A673 (cell line): Measurements from ENCODE around the gene PELI2. TPM values are rescaled to one million over a fixed set of nuclear protein-coding genes. Genes with fewer than 3 reads are reported as not detected.

ENCODE experiments used
- BruUV-seq: library from RNA; stranded (reverse); fragments of 400-500 nt; replicated peaks from 2 replicates; lab custom pipeline; 2021; lab: Mats Ljungman, UMichigan
- CTCF ChIA-PET: fragments of 300-600 bp; sonication (Branson Sonifier 250); formaldehyde crosslinking; loops from one replicate; lab custom pipeline; 2022; ENCODE audit warnings: antibody characterized with exemption; lab: Charles Lee
- POLR2A ChIA-PET: fragments of 300-600 bp; sonication (Branson Sonifier 250); formaldehyde crosslinking; loops from one replicate; lab custom pipeline; 2022; ENCODE audit warnings: antibody characterized with exemption; ENCODE audit not compliant: low non-redundant PET; lab: Charles Lee
- DNase-seq: peaks from one replicate; pipeline ENCODE4 v3.0.0-alpha.2; 2015; ENCODE audit warnings: low spot score
- H3K27ac ChIP-seq: fragments of 200-600 bp; sonication (generic); 2 replicates; pipeline ENCODE4 v1.5.1; 2016; ENCODE audit warnings: mixed run types, low read depth, mild to moderate bottlenecking, mixed read lengths, antibody characterized with exemption, low read length; ENCODE audit not compliant: poor library complexity, severe bottlenecking
- H3K27me3 ChIP-seq: fragments of 200-600 bp; sonication (generic); replicated peaks from 2 replicates; pipeline ENCODE4 v1.6.1; 2017; ENCODE audit warnings: mixed run types, low read depth, mild to moderate bottlenecking, mixed read lengths, antibody characterized with exemption, low read length; ENCODE audit not compliant: insufficient read depth, poor library complexity
- H3K36me3 ChIP-seq: fragments of 200-600 bp; sonication (generic); 2 replicates; pipeline ENCODE4 v1.6.1; 2016; ENCODE audit warnings: mixed run types, mild to moderate bottlenecking, mixed read lengths, antibody characterized with exemption, low read length; ENCODE audit not compliant: insufficient read depth, poor library complexity, severe bottlenecking
- H3K4me1 ChIP-seq: fragments of 200-600 bp; sonication (generic); 2 replicates; pipeline ENCODE4 v1.6.1; 2017; ENCODE audit warnings: mixed run types, mild to moderate bottlenecking, mixed read lengths, antibody characterized with exemption, low read length; ENCODE audit not compliant: insufficient read depth, poor library complexity, severe bottlenecking
- H3K4me3 ChIP-seq: fragments of 200-600 bp; sonication (generic); 2 replicates; pipeline ENCODE4 v1.5.1; 2016; ENCODE audit warnings: low read depth, mixed run types, mild to moderate bottlenecking, mixed read lengths, low read length; ENCODE audit not compliant: poor library complexity, severe bottlenecking
- H3K9me3 ChIP-seq: fragments of 200-600 bp; sonication (generic); 2 replicates; pipeline ENCODE4 v1.6.1; 2016; ENCODE audit warnings: mixed run types, low read depth, mild to moderate bottlenecking, mixed read lengths, antibody characterized with exemption, low read length; ENCODE audit not compliant: poor library complexity, severe bottlenecking
- EZH2 ChIP-seq: fragments of 200-600 bp; sonication (generic); IDR thresholded peaks from 2 replicates; pipeline ENCODE4 v1.6.1; 2017; ENCODE audit warnings: borderline replicate concordance, low read depth, mild to moderate bottlenecking, mixed read lengths, antibody characterized with exemption, low read length; ENCODE audit not compliant: poor library complexity, severe bottlenecking
- intact Hi-C: fragments of 100-400 bp; cut with micrococcal nuclease; formaldehyde crosslinking; loops from one replicate; pipeline ENCODE4 v1.10.0; 2022; ENCODE audit not compliant: unreplicated experiment
- total RNA-seq: library from RNA; stranded (reverse); gene quantifications from 2 replicates; pipeline ENCODE4 v1.2.3, GENCODE V29; 2021
- TF ChIP-seq, protein P1 (sequence below): fragments of 300-800, 200-600 bp; sonication (generic); conservative IDR thresholded peaks from 2 replicates; pipeline ENCODE4 v1.5.1; 2017; ENCODE audit warnings: low read depth, mild to moderate bottlenecking, antibody characterized with exemption, low read length, moderate library complexity, mixed read lengths

Gene PELI2
- total RNA-seq, 1 experiment from 2014 or later: 5.5 TPM

DNA sequence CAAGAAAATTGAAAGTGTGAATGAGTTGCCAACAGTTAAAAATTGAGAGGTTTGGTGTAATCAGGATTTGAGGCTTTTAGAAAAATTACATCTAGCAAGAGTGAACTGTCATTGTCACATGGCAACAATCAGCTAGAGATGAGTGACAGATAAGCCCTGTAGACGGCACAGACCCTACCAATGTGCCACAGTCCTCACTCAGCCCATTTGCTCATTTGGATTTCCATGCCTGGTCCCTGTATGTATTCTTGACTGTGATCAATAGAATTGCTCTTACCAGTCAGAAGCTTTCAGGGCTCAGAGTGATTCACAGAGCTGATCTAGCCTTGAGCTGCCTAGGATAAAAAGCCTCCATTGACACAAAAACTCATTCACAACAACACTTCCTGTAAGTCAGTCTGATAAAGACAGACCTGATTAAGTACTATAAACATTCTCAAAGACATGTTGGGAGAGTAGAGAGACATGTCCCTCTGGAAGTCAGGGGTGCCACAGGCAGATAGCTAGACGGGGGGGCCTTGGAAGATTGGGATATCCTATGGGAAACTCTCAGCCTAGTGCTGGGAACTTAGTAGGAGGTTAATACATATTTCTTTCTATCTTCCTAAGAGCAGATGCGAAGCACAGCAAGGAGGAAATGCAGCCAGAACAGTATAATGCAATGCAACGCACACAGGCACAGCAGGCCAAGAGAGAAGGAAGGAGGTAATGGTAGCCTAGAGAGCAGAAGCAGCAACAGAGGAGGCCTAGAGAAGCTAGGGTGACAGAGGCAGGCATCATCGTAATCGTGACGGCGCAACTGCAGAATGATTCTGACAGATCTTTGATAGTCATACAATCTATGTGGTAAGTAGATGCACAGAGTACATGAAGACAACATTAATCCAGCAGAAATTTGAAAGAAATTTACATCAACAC is 2.0 kb upstream of the PELI2 start:
- peaks cover 39% of the 10 kb centered on the region for H3K27me3 ChIP-seq
- H3K4me3 ChIP-seq: no peak overlapping the region
- intact Hi-C loops: loop anchor here (5.0 to 10.0 kb wide), 2 partner anchors 229 to 399 kb away; no protein-coding TSS in a partner anchor
- ChIA-PET CTCF (no interaction called here), POLR2A (no interaction called here)
- TF ChIP-seq EZH2: no peak
- TF ChIP-seq, protein P1, sequence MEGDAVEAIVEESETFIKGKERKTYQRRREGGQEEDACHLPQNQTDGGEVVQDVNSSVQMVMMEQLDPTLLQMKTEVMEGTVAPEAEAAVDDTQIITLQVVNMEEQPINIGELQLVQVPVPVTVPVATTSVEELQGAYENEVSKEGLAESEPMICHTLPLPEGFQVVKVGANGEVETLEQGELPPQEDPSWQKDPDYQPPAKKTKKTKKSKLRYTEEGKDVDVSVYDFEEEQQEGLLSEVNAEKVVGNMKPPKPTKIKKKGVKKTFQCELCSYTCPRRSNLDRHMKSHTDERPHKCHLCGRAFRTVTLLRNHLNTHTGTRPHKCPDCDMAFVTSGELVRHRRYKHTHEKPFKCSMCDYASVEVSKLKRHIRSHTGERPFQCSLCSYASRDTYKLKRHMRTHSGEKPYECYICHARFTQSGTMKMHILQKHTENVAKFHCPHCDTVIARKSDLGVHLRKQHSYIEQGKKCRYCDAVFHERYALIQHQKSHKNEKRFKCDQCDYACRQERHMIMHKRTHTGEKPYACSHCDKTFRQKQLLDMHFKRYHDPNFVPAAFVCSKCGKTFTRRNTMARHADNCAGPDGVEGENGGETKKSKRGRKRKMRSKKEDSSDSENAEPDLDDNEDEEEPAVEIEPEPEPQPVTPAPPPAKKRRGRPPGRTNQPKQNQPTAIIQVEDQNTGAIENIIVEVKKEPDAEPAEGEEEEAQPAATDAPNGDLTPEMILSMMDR: no peak
- peaks cover 12% of the 10 kb centered on the region for H3K4me1 ChIP-seq
- H3K36me3 ChIP-seq: no peaks in the 10 kb centered on the region
- no peaks in the 10 kb centered on the region for H3K9me3 ChIP-seq
- no peak for DNase-seq
- no peak overlapping the region for H3K27ac ChIP-seq
- no TSS peak for BruUV-seq

DNA sequence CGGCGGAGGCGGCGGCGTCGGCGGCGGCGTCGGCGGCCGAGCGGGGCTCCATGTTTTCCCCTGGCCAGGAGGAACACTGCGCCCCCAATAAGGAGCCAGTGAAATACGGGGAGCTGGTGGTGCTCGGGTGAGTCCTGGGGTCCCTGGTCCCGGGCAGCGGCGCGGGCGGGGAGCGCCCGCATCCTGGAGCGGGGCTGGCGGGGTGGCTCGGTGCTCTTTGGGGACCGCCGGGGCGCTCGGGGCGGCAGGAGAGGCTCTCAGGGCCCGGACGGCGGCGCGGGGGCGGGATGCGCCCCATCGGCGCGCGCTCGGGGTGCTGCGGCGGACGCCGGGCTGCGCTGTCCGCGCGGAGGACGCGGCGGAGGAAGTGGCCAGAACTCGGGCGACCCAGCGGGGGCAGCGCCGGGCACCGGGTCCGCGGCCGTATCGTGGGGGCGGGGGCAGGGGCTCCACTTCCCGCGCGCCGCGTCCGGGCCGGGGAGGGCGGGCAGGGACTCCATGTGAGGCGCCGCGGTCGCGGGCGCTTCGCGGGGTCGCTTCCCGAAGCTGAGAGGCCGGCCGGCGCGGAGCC is 485 bp downstream of the PELI2 start:
- Histone ChIP-seq H3K9me3 (no peaks in the 10 kb centered on the region), H3K4me1 (peaks cover 12% of the 10 kb centered on the region), H3K27ac (peak overlapping the region; percentile 69), H3K27me3 (peaks cover 34% of the 10 kb centered on the region), H3K4me3 (peak overlapping the region; percentile 86), H3K36me3 (no peaks in the 10 kb centered on the region)
- intact Hi-C loops: loop anchor here (5.0 to 10.0 kb wide), 2 partner anchors 226 to 401 kb away; no protein-coding TSS in a partner anchor
- CTCF ChIA-PET: interaction anchor here (1.4 kb wide), 1 partner anchor 386 kb away, joined by 4 read pairs; no protein-coding TSS in a partner anchor
- POLR2A ChIA-PET: no interaction called here
- no peak for DNase-seq
- no peak for TF ChIP-seq EZH2
- TF ChIP-seq, protein P1: no peak
- no TSS peak for BruUV-seq

DNA sequence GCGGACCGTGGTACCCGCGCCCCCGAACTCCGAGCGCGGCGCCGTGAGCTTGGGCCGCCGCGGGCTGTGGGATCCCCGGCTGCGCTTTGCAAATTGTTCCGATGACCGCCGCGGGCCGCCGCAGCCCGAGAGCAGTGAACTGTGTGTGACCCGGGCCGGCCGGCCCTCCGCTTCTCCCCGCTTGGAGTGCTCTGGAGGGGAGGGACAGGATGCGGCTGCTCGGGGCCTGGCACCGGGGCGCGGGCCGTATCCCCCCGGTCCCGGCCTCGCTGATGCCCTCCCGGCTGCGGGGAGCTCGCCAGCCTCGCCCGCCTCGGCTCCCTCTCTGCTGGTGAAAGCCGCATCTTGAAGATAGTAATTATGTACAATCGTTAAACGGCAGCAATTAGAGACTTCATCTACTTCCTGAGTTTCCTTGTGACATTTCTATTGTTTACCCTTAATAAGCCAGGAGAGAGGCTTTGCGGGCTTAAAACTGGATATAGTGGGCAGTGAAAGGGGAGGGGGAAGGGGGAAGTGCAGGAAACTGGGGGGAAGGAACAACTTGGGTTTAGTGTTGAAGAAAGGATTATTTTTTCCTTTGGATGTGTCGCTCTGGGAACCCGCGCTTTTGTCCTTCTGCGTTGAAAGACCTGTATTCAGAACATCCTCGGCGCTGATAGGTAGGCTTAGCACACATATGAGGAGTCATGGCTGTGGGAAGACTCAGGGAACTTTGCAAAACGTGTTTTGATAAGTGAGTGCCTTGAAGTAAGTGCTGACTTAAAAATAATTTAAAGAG is 1.2 kb downstream of the PELI2 start:
- Histone ChIP-seq H3K9me3 (no peaks in the 10 kb centered on the region), H3K4me3 (peak overlapping the region; percentile 86), H3K27me3 (peaks cover 27% of the 10 kb centered on the region), H3K4me1 (peaks cover 12% of the 10 kb centered on the region), H3K27ac (no peak overlapping the region), H3K36me3 (no peaks in the 10 kb centered on the region)
- BruUV-seq: no TSS peak
- ChIA-PET POLR2A (no interaction called here), CTCF (interaction anchor here (0.6 kb wide), 1 partner anchor 540 kb away, joined by 11 read pairs; no protein-coding TSS in a partner anchor)
- TF ChIP-seq EZH2: peak; percentile 59
- TF ChIP-seq, protein P1: no peak
- intact Hi-C loops: loop anchor here (5.0 to 10.0 kb wide), 2 partner anchors 225 to 402 kb away; no protein-coding TSS in a partner anchor
- DNase-seq: peak; percentile 25
